Measurements from ENCODE around the gene APC2. TPM values are rescaled to one million over a fixed set of nuclear protein-coding genes. Genes with fewer than 3 reads are reported as not detected.
"Not testable (repeated sequence)": the region's sequence is repeated elsewhere in the genome, so short reads cannot be mapped to it uniquely, and the experiment has no call there.

APC2 gene
- polyA plus RNA-seq, 4 donors = 0.58 to 2.1 (median 0.81) TPM; not detected in 1

GRCh38 chr19:1514295-1514661 is 64.4 kb downstream of the APC2 start:
- FAIRE-seq (no peak), DNase-seq (no peak)
- Histone ChIP-seq H3K36me3 (ENCODE audit: control insufficient read depth in 3 of 3, insufficient read depth in 2 of 3, low read depth in 1 of 3, low read length in 3 of 3) (peaks cover 0 to 6% (median 0%) of the 10 kb centered on the region in 3 donors), H3K27me3 (ENCODE audit: control insufficient read depth in 3 of 3, insufficient read depth in 3 of 3, low read length in 3 of 3) (peaks cover 0 to 25% (median 0%) of the 10 kb centered on the region in 3 donors), H3K4me1 (ENCODE audit: control insufficient read depth in 3 of 3, insufficient read depth in 2 of 3, low read depth in 1 of 3, low read length in 2 of 3) (peaks cover 0 to 31% (median 0%) of the 10 kb centered on the region in 3 donors), H3K4me3 (ENCODE audit: low read depth in 1 of 3, low read length in 3 of 3) (no peak overlapping the region), H3K27ac (ENCODE audit: low read depth in 1 of 3, low read length in 2 of 3) (no peak overlapping the region), H3K9me3 (ENCODE audit: control insufficient read depth in 2 of 2, insufficient read depth in 1 of 2, low read depth in 1 of 2, low read length in 1 of 2) (peaks cover 0 to 6% of the 10 kb centered on the region in 2 donors)
- 50 to 74% (median 51%) methylated on average over 10 of the region's 10 CpGs for WGBS, 3 donors

DNA sequence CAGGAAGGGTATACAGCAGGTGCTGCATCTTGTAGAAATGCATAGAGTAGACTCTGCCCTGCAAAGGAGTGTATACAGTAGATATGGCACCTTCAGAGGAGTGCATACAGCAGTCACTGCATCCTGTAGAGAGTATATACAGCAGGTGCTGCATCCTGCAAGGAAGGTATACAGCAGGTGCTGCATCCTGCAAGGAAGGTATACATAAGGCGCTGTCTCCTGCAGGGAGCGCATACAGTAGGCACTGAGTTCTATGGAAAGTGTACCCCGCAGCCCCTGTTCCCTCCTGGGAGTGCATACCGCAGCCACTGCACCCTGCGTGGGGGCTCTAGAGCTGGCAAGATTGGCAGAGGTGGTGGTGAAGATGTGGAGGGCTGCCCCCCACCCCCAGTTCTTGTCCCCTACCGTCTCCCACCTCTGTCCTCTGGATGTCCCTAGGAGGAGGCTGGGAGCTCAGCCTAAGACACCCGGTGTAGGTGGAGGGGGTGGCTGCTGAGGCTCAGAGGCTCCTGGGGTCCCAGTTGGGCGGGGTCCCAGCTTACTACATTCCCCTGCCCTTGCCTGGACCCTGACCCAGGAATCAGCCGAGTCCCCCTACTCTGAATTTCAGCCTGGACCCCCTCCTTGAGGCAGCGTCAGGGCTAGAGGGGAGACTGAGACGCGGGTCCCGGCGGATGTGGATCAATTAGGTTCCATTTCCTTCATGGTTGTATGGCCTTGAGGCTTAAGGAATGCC is 65.2 kb downstream of the APC2 start:
- FAIRE-seq (no peak), DNase-seq (no peak)
- no peak overlapping the region for H3K27ac ChIP-seq (ENCODE audit: low read depth in 1 of 3, low read length in 2 of 3)
- H3K27me3 ChIP-seq (ENCODE audit: control insufficient read depth in 3 of 3, insufficient read depth in 3 of 3, low read length in 3 of 3) = peaks cover 0 to 28% (median 0%) of the 10 kb centered on the region in 3 donors
- peaks cover 0 to 24% (median 0%) of the 10 kb centered on the region in 3 donors for H3K4me1 ChIP-seq (ENCODE audit: control insufficient read depth in 3 of 3, insufficient read depth in 2 of 3, low read depth in 1 of 3, low read length in 2 of 3)
- H3K36me3 ChIP-seq (ENCODE audit: control insufficient read depth in 3 of 3, insufficient read depth in 2 of 3, low read depth in 1 of 3, low read length in 3 of 3) = peaks cover 0 to 1% (median 0%) of the 10 kb centered on the region in 3 donors
- 55 to 65% (median 58%) methylated on average over 14 of the region's 14 CpGs for WGBS, 3 donors
- no peak overlapping the region for H3K4me3 ChIP-seq (ENCODE audit: low read depth in 1 of 3, low read length in 3 of 3)
- peaks cover 0 to 6% of the 10 kb centered on the region in 2 donors for H3K9me3 ChIP-seq (ENCODE audit: control insufficient read depth in 2 of 2, insufficient read depth in 1 of 2, low read depth in 1 of 2, low read length in 1 of 2)

GRCh38 chr19:1516395-1516753 is 66.5 kb downstream of the APC2 start:
- WGBS, 3 donors = 55 to 68% (median 61%) methylated on average over 8 of the region's 8 CpGs
- FAIRE-seq (no peak), DNase-seq (no peak)
- Histone ChIP-seq H3K4me3 (ENCODE audit: low read depth in 1 of 3, low read length in 3 of 3) (no peak overlapping the region), H3K27me3 (ENCODE audit: control insufficient read depth in 3 of 3, insufficient read depth in 3 of 3, low read length in 3 of 3) (peaks cover 0 to 30% (median 0%) of the 10 kb centered on the region in 3 donors), H3K36me3 (ENCODE audit: control insufficient read depth in 3 of 3, insufficient read depth in 2 of 3, low read depth in 1 of 3, low read length in 3 of 3) (no peaks in the 10 kb centered on the region), H3K27ac (ENCODE audit: low read depth in 1 of 3, low read length in 2 of 3) (no peak overlapping the region), H3K4me1 (ENCODE audit: control insufficient read depth in 3 of 3, insufficient read depth in 2 of 3, low read depth in 1 of 3, low read length in 2 of 3) (peaks cover 0 to 14% (median 0%) of the 10 kb centered on the region in 3 donors), H3K9me3 (ENCODE audit: control insufficient read depth in 2 of 2, insufficient read depth in 1 of 2, low read depth in 1 of 2, low read length in 1 of 2) (peaks cover 0 to 6% of the 10 kb centered on the region in 2 donors)

GRCh38 chr19:1518471-1518870 is 68.5 kb downstream of the APC2 start:
- no peak overlapping the region for H3K27ac ChIP-seq (ENCODE audit: low read depth in 1 of 3, low read length in 2 of 3)
- no peaks in the 10 kb centered on the region for H3K36me3 ChIP-seq (ENCODE audit: control insufficient read depth in 3 of 3, insufficient read depth in 2 of 3, low read depth in 1 of 3, low read length in 3 of 3)
- WGBS, 3 donors = 80 to 85% (median 82%) methylated on average over 4 of the region's 4 CpGs
- FAIRE-seq (no peak), DNase-seq (no peak)
- H3K9me3 ChIP-seq (ENCODE audit: control insufficient read depth in 2 of 2, insufficient read depth in 1 of 2, low read depth in 1 of 2, low read length in 1 of 2) = peaks cover 0 to 4% of the 10 kb centered on the region in 2 donors
- peaks cover 5 to 46% (median 6%) of the 10 kb centered on the region in 3 donors for H3K27me3 ChIP-seq (ENCODE audit: control insufficient read depth in 3 of 3, insufficient read depth in 3 of 3, low read length in 3 of 3)
- peaks cover 0 to 3% (median 0%) of the 10 kb centered on the region in 3 donors for H3K4me1 ChIP-seq (ENCODE audit: control insufficient read depth in 3 of 3, insufficient read depth in 2 of 3, low read depth in 1 of 3, low read length in 2 of 3)
- H3K4me3 ChIP-seq (ENCODE audit: low read depth in 1 of 3, low read length in 3 of 3) = no peak overlapping the region

DNA sequence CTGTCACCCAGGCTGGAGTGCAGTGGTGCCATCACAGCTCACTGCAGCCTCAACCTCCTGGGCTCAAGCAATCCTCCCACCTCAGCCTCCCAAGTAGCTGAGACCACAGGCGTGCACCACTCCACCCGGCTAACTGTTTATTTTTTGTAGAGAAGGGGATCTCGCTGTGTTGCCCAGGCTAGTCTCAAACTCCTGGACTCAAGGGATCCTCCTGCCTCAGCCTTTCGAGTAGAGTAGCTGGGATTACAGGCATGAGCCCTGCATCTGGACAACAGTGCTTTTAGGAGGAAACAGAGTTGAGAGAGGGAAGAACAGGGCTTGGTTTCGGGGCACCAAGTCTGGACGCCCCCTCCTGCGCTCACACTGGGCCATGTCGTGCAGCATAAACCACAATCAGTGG is 69.9 kb downstream of the APC2 start:
- not testable (repeated sequence) for FAIRE-seq

GRCh38 chr19:1520203-1520780 is 70.4 kb downstream of the APC2 start:
- no peak for FAIRE-seq

More for the DNA sequence above, 69.9 kb downstream of the APC2 start:
- peaks cover 8 to 47% (median 14%) of the 10 kb centered on the region in 3 donors for H3K27me3 ChIP-seq (ENCODE audit: control insufficient read depth in 3 of 3, insufficient read depth in 3 of 3, low read length in 3 of 3)
- H3K4me3 ChIP-seq (ENCODE audit: low read depth in 1 of 3, low read length in 3 of 3); H3K4me1 ChIP-seq (ENCODE audit: control insufficient read depth in 3 of 3, insufficient read depth in 2 of 3, low read depth in 1 of 3, low read length in 2 of 3); H3K36me3 ChIP-seq (ENCODE audit: control insufficient read depth in 3 of 3, insufficient read depth in 2 of 3, low read depth in 1 of 3, low read length in 3 of 3); H3K9me3 ChIP-seq (ENCODE audit: control insufficient read depth in 2 of 2, insufficient read depth in 1 of 2, low read depth in 1 of 2, low read length in 1 of 2); H3K27ac ChIP-seq (ENCODE audit: low read depth in 1 of 3, low read length in 2 of 3); DNase-seq: not testable (repeated sequence)
- 79 to 85% (median 82%) methylated on average over 8 of the region's 8 CpGs for WGBS, 3 donors

GRCh38 chr19:1521636-1522035 is 71.7 kb downstream of the APC2 start:
- Histone ChIP-seq H3K27ac (ENCODE audit: low read depth in 1 of 3, low read length in 2 of 3) (no peak overlapping the region), H3K4me3 (ENCODE audit: low read depth in 1 of 3, low read length in 3 of 3) (no peak overlapping the region), H3K27me3 (ENCODE audit: control insufficient read depth in 3 of 3, insufficient read depth in 3 of 3, low read length in 3 of 3) (peaks cover 25 to 52% (median 28%) of the 10 kb centered on the region in 3 donors), H3K4me1 (ENCODE audit: control insufficient read depth in 3 of 3, insufficient read depth in 2 of 3, low read depth in 1 of 3, low read length in 2 of 3) (no peaks in the 10 kb centered on the region), H3K36me3 (ENCODE audit: control insufficient read depth in 3 of 3, insufficient read depth in 2 of 3, low read depth in 1 of 3, low read length in 3 of 3) (no peaks in the 10 kb centered on the region), H3K9me3 (ENCODE audit: control insufficient read depth in 2 of 2, insufficient read depth in 1 of 2, low read depth in 1 of 2, low read length in 1 of 2) (no peaks in the 10 kb centered on the region)
- DNase-seq (no peak), FAIRE-seq (no peak)
- WGBS, 3 donors = 64 to 81% (median 65%) methylated on average over 12 to 14 of the region's 14 CpGs

More at GRCh38 chr19:1520203-1520780, 70.4 kb downstream of the APC2 start:
- DNase-seq = no peak
- H3K27ac ChIP-seq (ENCODE audit: low read depth in 1 of 3, low read length in 2 of 3) = no peak overlapping the region
- no peaks in the 10 kb centered on the region for H3K36me3 ChIP-seq (ENCODE audit: control insufficient read depth in 3 of 3, insufficient read depth in 2 of 3, low read depth in 1 of 3, low read length in 3 of 3)
- no peak overlapping the region for H3K4me3 ChIP-seq (ENCODE audit: low read depth in 1 of 3, low read length in 3 of 3)
- H3K9me3 ChIP-seq (ENCODE audit: control insufficient read depth in 2 of 2, insufficient read depth in 1 of 2, low read depth in 1 of 2, low read length in 1 of 2) = peaks cover 0 to 4% of the 10 kb centered on the region in 2 donors
- no peaks in the 10 kb centered on the region for H3K4me1 ChIP-seq (ENCODE audit: control insufficient read depth in 3 of 3, insufficient read depth in 2 of 3, low read depth in 1 of 3, low read length in 2 of 3)
- 58 to 75% (median 67%) methylated on average over 17 of the region's 17 CpGs for WGBS, 3 donors
- H3K27me3 ChIP-seq (ENCODE audit: control insufficient read depth in 3 of 3, insufficient read depth in 3 of 3, low read length in 3 of 3) = peaks cover 13 to 47% (median 19%) of the 10 kb centered on the region in 3 donors

DNA sequence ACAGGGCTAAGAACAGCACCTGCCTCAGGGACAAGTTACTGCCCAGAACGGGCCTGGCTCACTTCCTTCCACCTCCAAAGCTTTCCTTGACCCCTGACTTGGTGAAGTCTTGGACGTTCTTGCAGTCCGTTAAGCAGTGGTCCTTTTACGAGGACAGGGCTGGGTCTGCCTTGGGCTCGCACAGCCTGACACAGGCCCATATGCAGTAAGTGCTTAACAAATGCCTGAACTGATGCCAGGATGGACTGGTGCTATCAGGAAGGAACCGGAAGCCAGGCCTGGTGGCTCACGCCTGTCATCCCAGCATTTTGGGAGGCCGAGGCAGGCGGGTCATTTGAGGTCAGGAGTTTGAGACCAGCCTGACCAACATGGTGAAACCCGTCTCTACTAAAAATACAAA is 72.1 kb downstream of the APC2 start:
- no peak for FAIRE-seq
- Histone ChIP-seq H3K4me1 (ENCODE audit: control insufficient read depth in 3 of 3, insufficient read depth in 2 of 3, low read depth in 1 of 3, low read length in 2 of 3) (no peaks in the 10 kb centered on the region), H3K4me3 (ENCODE audit: low read depth in 1 of 3, low read length in 3 of 3) (no peak overlapping the region), H3K36me3 (ENCODE audit: control insufficient read depth in 3 of 3, insufficient read depth in 2 of 3, low read depth in 1 of 3, low read length in 3 of 3) (no peaks in the 10 kb centered on the region), H3K27me3 (ENCODE audit: control insufficient read depth in 3 of 3, insufficient read depth in 3 of 3, low read length in 3 of 3) (peaks cover 28 to 51% (median 29%) of the 10 kb centered on the region in 3 donors), H3K9me3 (ENCODE audit: control insufficient read depth in 2 of 2, insufficient read depth in 1 of 2, low read depth in 1 of 2, low read length in 1 of 2) (no peaks in the 10 kb centered on the region), H3K27ac (ENCODE audit: low read depth in 1 of 3, low read length in 2 of 3) (no peak overlapping the region)
- DNase-seq = no peak
- WGBS, 3 donors = 57 to 66% (median 63%) methylated on average over 10 of the region's 10 CpGs

Data from small intestine (tissue), 7 donors.